D721Med (cell line): Measurements from ENCODE around the gene SYNE1.
"Not testable (repeated sequence)": the region's sequence is repeated elsewhere in the genome, so short reads cannot be mapped to it uniquely, and the experiment has no call there.

Source experiments
- DNase-seq: peaks from one replicate; pipeline ENCODE4 v3.0.0; 2011; ENCODE audit warnings: low spot score; ENCODE audit not compliant: insufficient read length
- FAIRE-seq: peaks from 2 replicates; lab custom pipeline; 2011; peaks lifted over from hg19 to GRCh38; lab: Jason Lieb, UNC
- CTCF ChIP-seq: IDR thresholded peaks from 2 replicates; pipeline ENCODE4 v1.5.1; 2012; ENCODE audit warnings: mild to moderate bottlenecking, control low read depth; ENCODE audit not compliant: insufficient read depth; ENCODE audit errors: missing control alignments

Gene SYNE1

GRCh38 chr6:152637296-152638047 lies at the start of gene SYNE1:
Gene SYNE1 (minus strand): TSS chr6:152637362. CDS start chr6:152628331, 9,031 bp downstream.
- DNase-seq = no peak
- TF ChIP-seq CTCF = no peak

GRCh38 chr6:152685819-152686218 lies 48.7 kb upstream of the SYNE1 start:
- DNase-seq (no peak), FAIRE-seq (no peak)
- TF ChIP-seq CTCF = no peak

More at GRCh38 chr6:152637296-152638047, at the start of gene SYNE1:
- no peak for FAIRE-seq

GRCh38 chr6:152682935-152683334 lies 45.8 kb upstream of the SYNE1 start:
- DNase-seq, FAIRE-seq: not testable (repeated sequence)

GRCh38 chr6:152682141-152682540 lies 45.0 kb upstream of the SYNE1 start:
- FAIRE-seq = no peak
- no peak for DNase-seq
- TF ChIP-seq CTCF = no peak

- FAIRE-seq (no peak), DNase-seq (no peak)
- no peak for TF ChIP-seq CTCF
Observed at GRCh38 chr6:152680879-152681517, 43.8 kb upstream of the SYNE1 start.

- no peak for TF ChIP-seq CTCF
- DNase-seq (no peak), FAIRE-seq (no peak)
Observed at GRCh38 chr6:152680151-152680550, 43.0 kb upstream of the SYNE1 start.

- FAIRE-seq = no peak
- no peak for DNase-seq
- no peak for TF ChIP-seq CTCF
Observed at GRCh38 chr6:152673236-152673635, 36.1 kb upstream of the SYNE1 start.
